Pulmonary artery endothelial cell (primary cell): Measurements from ENCODE around the gene SRSF3. TPM values are rescaled to one million over a fixed set of nuclear protein-coding genes. Genes with fewer than 3 reads are reported as not detected.
"Not testable (repeated sequence)": the region's sequence is repeated elsewhere in the genome, so short reads cannot be mapped to it uniquely, and the experiment has no call there.

Experiments used
- DNase-seq: peaks from one replicate; pipeline ENCODE4 v3.0.0-alpha.2; 2011; ENCODE audit warnings: low read depth, low spot score
- total RNA-seq: library from RNA; depleted of rRNA; stranded (reverse); fragments of >200 nt; gene quantifications from 2 replicates; pipeline ENCODE4 v1.2.3, GENCODE V29; 2014

SRSF3 gene
- total RNA-seq, 1 donor from 2014 or later: 415 TPM

- DNase-seq: no peak
Observed at GRCh38 chr6:36643977-36644376, 49.8 kb downstream of the SRSF3 start.

GRCh38 chr6:36649086-36649485 is 54.9 kb downstream of the SRSF3 start:
- no peak for DNase-seq

DNA sequence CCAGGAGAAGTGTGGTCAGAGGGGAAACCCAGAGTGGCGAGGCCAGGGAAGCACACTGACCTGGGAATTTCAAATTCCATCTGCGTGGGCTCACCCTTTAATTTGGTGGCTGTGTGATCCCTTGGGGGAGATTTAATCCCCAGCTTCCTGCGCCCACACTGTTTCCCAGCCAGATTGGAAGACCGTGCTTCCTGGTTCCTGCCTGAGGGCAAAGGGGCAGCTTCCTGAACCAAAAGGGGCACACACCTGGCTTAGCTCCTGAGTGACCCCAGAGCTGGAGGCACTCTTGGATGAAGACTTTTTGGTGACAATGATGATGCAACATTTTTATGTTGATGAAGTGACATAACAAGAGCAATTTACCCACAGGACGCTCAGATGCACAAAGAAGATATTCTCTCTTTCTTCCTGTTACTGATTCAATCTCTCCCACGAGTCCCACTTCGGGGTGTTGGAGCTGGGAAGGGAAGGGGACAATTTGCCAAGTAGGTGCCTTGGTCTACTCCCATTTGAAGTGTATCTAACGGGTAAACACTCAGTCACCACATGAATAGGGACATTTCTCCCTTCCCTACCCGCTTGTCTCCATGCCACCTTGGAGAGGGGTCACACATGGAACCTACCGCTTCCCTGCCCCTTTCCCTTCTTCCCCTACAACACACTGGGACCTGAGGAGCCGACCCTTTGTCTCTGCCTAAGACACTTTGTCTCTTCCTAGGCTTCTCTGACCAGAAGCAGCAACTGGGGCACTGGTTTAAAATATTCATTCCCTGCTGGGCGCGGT is 55.7 kb downstream of the SRSF3 start:
- no peak for DNase-seq

GRCh38 chr6:36650848-36651478 is 56.8 kb downstream of the SRSF3 start:
- no peak for DNase-seq

DNA sequence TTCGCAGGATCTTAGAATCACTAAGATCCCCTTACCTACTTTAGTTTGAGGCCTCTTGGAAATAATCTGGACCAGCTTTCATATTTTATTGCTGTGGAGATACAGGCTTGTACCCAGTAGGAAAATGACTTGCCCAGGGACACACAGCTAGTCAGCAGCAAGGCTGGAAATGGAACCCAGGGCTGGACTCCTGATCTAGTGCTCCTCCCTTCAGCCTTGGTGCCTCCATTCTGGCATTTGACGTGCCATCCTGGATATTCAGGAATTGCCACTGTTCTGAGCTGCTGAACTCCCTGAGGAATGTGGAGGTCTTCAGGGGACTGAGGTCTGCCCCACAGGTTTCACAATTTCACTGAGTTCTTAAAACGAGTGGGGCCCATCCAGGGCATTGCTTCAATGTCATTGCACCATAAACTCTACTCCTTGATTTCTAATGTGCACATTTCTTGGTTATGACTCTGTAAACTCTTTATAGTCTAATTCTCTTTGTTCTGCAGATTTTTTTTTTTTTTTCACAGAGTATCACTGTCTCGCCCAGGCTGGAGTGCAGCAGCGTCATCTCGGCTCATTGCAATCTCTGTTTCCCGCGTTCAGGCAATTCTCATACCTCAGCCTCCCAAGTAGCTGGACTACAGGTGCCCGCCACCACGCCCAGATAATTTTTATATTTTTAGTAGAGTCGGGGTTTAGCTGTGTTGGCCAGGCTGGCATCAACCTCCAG is 57.7 kb downstream of the SRSF3 start:
- no peak for DNase-seq

- DNase-seq: not testable (repeated sequence)
Observed at GRCh38 chr6:36654469-36654868, 60.3 kb downstream of the SRSF3 start.

Other genes starting within 250 kb of the SRSF3 start
- gene ETV7, start 206.7 kb upstream of the SRSF3 start, total RNA-seq: 0.35 and 0.40 TPM in 2 replicates
- 0.07 TPM in 2 replicates for gene PXT1, start 151.5 kb upstream of the SRSF3 start, total RNA-seq
- gene KCTD20, start 151.4 kb upstream of the SRSF3 start, total RNA-seq: 79.6 and 81.6 TPM in 2 replicates
- gene STK38, start 46.9 kb upstream of the SRSF3 start, total RNA-seq: 10.3 and 17.6 TPM in 2 replicates
- gene CDKN1A, start 84.4 kb downstream of the SRSF3 start, total RNA-seq: 133 and 135 TPM in 2 replicates
- gene RAB44, start 103.5 kb downstream of the SRSF3 start, total RNA-seq: not detected in 2 replicates
- gene CPNE5, start 245.1 kb downstream of the SRSF3 start, total RNA-seq: 6.9 and 7.5 TPM in 2 replicates